SJSA1 (cell line): ENCODE results near the gene UHRF1. TPM values are rescaled to one million over a fixed set of nuclear protein-coding genes. Genes with fewer than 3 reads are reported as not detected.
A peak's percentile ranks its signal among the peaks of the same experiment; 100 is the strongest.

Source experiments
- DNase-seq, 2 experiments: peaks; one replicate each; pipeline ENCODE4 v3.0.0-alpha.2; 2015 to 2020; ENCODE audit warnings: low spot score in 2 of 2, low read depth in 1 of 2
- H3K27ac ChIP-seq: fragments of 250-450 bp; sonication (Bioruptor Pico); 2 replicates; pipeline ENCODE4 v1.5.1; 2020; ENCODE audit warnings: mild to moderate bottlenecking, moderate library complexity
- H3K27me3 ChIP-seq: fragments of 250-450 bp; sonication (Bioruptor Pico); replicated peaks from 2 replicates; pipeline ENCODE4 v1.5.1; 2020; ENCODE audit warnings: mild to moderate bottlenecking, moderate library complexity
- H3K36me3 ChIP-seq: fragments of 250-450 bp; sonication (Bioruptor Pico); 2 replicates; pipeline ENCODE4 v1.5.1; 2020; ENCODE audit warnings: mild to moderate bottlenecking
- H3K4me1 ChIP-seq: fragments of 250-450 bp; sonication (Bioruptor Pico); replicated peaks from 2 replicates; pipeline ENCODE4 v1.6.1; 2021; ENCODE audit warnings: mild to moderate bottlenecking
- H3K4me3 ChIP-seq: fragments of 250-450 bp; sonication (Bioruptor Pico); 2 replicates; pipeline ENCODE4 v1.5.1; 2020; ENCODE audit warnings: mild to moderate bottlenecking
- H3K9me3 ChIP-seq: fragments of 250-450 bp; sonication (Bioruptor Pico); replicated peaks from 2 replicates; pipeline ENCODE4 v1.5.1; 2020; ENCODE audit warnings: mild to moderate bottlenecking
- total RNA-seq: library from RNA; depleted of rRNA; stranded (reverse); fragments of >200 nt; shearing (Covaris generic); gene quantifications from 2 replicates; pipeline ENCODE4 v1.2.3, GENCODE V29; 2014; rRNA removed

UHRF1 gene
- 65.8 and 85.8 TPM in 2 replicates for total RNA-seq

GRCh38 chr19:4909156-4909896 is at the start of gene UHRF1:
Gene UHRF1, plus strand, starts transcription at chr19:4909501. Its CDS starts 1,385 bp downstream, at chr19:4910886.
- Histone ChIP-seq H3K4me3 (peak within 1 kb of the TSS; percentile 92), H3K4me1 (peaks cover 42% of the 10 kb centered on the region), H3K36me3 (peaks cover 48% of the 10 kb centered on the region), H3K27ac (peak within 1 kb of the TSS; percentile 89), H3K27me3 (no peaks in the 10 kb centered on the region), H3K9me3 (peaks cover 3% of the 10 kb centered on the region; the same call in 1 of the 2 replicates)
- peak; percentile 76 to 86 for DNase-seq

DNA sequence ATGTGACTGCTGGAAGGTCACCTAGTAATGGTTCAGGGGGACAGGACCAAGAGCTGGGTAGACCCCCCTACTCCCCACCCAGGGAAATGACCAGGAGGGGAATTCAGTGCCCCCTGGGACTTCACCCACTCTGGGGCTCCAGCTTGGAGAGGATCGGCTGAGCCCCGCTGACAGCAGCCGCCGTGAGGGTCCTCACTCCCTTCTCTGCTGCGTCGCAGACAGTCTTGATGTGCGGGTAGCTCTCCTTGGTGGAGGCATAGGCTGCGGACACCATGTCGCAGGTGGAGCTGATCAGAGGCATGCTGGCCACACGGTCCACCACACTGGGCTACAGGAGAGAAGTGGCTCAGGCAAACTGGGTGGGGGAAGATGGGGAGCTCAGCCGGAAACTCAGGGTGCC is 49.6 kb upstream of the UHRF1 start:
- Histone ChIP-seq H3K9me3 (no peaks in the 10 kb centered on the region), H3K27me3 (no peaks in the 10 kb centered on the region), H3K4me1 (no peaks in the 10 kb centered on the region), H3K27ac (no peak overlapping the region), H3K4me3 (no peak overlapping the region), H3K36me3 (peaks cover 88% of the 10 kb centered on the region)
- no peak for DNase-seq

DNA sequence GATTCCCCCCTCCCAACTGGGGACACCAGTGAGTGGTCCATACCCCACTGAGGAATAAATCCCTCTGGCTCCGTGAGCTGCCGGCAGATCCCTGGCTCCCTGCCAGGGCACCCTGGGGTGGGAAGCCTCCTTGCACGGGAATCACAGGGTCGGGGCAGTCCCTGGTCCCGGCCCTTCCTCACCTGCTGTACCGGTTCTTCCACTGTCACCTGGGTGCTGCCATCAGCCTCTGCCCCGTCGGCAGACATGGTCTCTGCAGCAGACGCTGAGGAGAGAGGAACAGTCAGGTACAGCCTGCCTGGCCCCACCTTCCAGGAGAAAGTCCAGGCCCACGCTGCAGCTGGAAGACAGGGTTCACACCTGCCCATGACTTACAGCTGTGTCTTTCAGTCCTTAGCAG is 48.2 kb upstream of the UHRF1 start:
- Histone ChIP-seq H3K27me3 (no peaks in the 10 kb centered on the region), H3K9me3 (no peaks in the 10 kb centered on the region), H3K27ac (no peak overlapping the region), H3K4me1 (peaks cover 2% of the 10 kb centered on the region), H3K36me3 (peaks cover 78% of the 10 kb centered on the region), H3K4me3 (no peak overlapping the region)
- DNase-seq: no peak

DNA sequence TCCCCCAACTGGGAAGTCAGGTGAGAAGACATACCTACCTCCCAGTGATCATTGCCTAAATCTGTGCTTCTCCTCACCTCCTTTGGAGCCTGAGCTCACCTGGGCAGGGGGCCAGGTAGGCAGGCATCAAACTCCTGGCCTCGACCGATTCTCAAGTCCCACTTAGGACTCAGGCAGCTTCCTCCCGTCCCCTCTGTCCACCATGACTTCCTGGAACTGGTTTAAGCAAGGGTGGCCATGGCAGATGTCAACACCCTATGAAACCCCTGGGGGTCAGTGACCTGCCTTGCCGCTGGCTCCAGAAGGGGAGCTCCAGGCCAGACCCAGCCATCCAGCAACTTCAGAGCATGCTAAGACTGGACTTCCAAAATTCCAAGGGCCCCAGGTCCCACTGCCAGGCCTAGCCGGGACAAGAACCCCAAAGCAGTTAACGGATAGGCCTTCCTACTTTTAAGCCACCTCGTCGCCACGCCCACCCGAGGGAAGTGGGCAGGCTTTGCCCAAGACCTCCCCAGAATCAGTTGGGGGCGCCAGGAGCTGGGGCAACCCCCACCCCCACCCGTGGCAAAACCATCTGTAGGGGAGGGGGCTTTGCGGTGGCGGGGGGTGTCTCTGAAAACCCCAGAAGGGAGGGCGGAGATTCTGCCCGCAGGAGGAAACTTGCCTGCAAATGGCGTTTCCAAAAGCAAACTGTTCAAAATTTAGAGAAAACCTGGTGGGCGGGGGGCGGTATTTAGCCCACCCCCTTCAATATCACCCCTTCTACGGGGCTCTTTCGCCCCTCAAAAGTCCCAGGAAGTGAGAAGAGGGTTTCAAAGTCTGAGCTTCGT is 42.5 kb upstream of the UHRF1 start:
- Histone ChIP-seq H3K27me3 (no peaks in the 10 kb centered on the region), H3K4me3 (peak overlapping the region; percentile 55), H3K36me3 (peaks cover 37% of the 10 kb centered on the region), H3K9me3 (no peaks in the 10 kb centered on the region), H3K27ac (peak overlapping the region; percentile 50), H3K4me1 (peaks cover 49% of the 10 kb centered on the region)
- DNase-seq: peak; percentile 42 to 61

DNA sequence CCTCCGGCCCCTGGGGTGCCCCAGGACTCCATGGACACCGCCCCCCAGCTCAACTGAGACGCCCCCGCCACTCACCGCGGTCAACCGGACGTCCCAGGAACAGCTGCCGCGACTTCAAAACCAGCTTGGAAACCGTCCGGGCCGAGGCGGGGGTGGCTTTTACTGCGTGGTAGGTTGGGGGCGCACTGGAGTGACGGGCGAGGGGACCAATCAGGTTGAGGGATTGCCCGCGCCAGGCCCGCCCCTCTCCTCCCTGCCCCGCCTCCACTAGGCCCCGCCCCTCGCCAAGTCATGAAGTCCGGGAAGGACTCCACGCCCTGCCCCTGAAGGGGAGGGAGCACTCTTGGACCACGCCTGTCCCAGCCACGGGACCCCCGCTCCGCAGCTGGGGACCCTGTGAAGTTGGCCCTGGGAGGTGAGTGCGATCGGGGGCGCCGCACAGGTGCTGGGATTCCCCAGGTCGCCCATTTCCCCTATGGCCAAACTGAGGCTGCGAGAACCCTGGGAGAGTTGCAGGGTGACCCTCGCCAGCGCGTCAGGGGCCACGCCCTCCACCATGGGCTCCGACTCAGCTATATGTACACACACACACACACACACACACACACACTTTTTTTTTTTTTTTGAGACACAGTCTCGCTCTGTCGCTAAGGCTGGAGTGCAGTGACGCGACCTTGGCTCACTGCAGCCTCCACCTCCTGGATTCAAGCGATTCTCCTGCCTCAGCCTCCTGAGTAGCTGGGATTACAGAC is 41.6 kb upstream of the UHRF1 start, which contains the start of gene PLIN3:
TSS of gene PLIN3 (minus strand) at position 134 of the 752 bp plus-strand sequence. CDS start 6,273 bp downstream, outside the sequence.
- peak within 1 kb of the TSS; percentile 61 for H3K27ac ChIP-seq
- DNase-seq: peak; percentile 95 to 98
- no peaks in the 10 kb centered on the region for H3K9me3 ChIP-seq
- peak within 1 kb of the TSS; percentile 55 for H3K4me3 ChIP-seq
- H3K36me3 ChIP-seq: peaks cover 28% of the 10 kb centered on the region
- no peaks in the 10 kb centered on the region for H3K27me3 ChIP-seq
- peaks cover 56% of the 10 kb centered on the region for H3K4me1 ChIP-seq

- Histone ChIP-seq H3K36me3 (peaks cover 22% of the 10 kb centered on the region), H3K9me3 (no peaks in the 10 kb centered on the region), H3K27me3 (no peaks in the 10 kb centered on the region), H3K4me3 (no peak overlapping the region), H3K27ac (peak overlapping the region; percentile 87), H3K4me1 (peaks cover 57% of the 10 kb centered on the region)
- DNase-seq: no peak
Observed at GRCh38 chr19:4868286-4868834, 40.9 kb upstream of the UHRF1 start.

DNA sequence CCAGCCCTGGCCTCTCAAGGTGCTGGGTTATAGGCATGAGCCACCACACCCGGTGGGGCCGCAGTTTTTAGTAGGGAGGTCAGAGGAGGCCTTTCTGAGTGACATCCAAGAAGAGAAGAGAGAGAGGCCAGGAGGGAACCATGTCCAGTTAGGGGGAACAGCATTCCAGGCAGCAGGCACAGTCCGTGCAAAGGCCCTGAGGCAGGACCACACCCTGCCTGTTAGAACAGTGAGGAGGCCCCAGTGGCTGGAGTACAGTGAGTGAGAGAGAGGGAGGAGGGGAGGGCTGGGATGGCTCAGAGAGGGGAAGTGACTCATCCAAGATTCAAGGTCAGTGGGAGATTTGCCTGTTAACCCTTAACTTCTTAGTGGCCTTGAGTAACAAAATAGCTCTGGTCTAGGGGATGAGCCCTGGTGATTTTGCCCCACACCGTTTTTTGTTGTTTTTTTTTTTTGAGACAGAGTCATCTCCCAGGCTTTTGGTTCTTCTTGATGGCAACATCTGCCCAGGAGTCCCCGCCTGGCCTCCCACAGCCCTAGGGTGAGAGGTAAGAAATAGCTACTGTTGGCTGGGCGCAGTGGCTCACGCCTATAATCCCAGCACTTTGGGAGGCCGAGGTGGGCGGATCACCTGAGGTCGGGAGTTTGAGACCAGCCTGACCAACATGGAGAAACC is 39.1 kb upstream of the UHRF1 start:
- no peak overlapping the region for H3K4me3 ChIP-seq
- H3K27ac ChIP-seq: peak overlapping the region; percentile 87
- no peaks in the 10 kb centered on the region for H3K27me3 ChIP-seq
- H3K36me3 ChIP-seq: peaks cover 11% of the 10 kb centered on the region
- no peaks in the 10 kb centered on the region for H3K9me3 ChIP-seq
- H3K4me1 ChIP-seq: peaks cover 57% of the 10 kb centered on the region
- peak; percentile 94 to 96 for DNase-seq

DNA sequence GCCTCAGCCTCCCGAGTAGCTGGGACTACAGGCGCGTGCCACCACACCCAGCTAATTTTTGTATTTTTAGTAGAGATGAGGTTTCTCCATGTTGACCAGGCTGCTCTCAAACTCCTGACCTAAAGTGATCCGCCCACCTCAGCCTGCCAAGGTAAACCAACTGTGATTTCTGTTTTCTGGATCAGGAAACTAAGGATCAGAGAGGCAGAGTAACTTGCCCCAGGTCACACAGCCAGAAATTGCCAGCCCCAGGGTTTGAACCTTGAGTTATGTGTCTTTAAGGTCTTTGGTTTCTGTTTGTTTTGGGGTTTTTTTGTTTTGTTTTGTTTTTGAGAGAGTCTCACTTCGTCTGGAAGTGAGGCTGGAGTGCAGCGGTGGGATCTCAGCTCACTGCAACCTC is 37.6 kb upstream of the UHRF1 start:
- no peak for DNase-seq
- Histone ChIP-seq H3K4me3 (no peak overlapping the region), H3K27ac (no peak overlapping the region), H3K4me1 (peaks cover 49% of the 10 kb centered on the region), H3K27me3 (no peaks in the 10 kb centered on the region), H3K9me3 (no peaks in the 10 kb centered on the region), H3K36me3 (peaks cover 4% of the 10 kb centered on the region; the same call in 1 of the 2 replicates)

GRCh38 chr19:4873930-4874329 is 35.4 kb upstream of the UHRF1 start:
- no peak overlapping the region for H3K4me3 ChIP-seq
- peaks cover 55% of the 10 kb centered on the region for H3K4me1 ChIP-seq
- no peak for DNase-seq
- H3K9me3 ChIP-seq: no peaks in the 10 kb centered on the region
- no peaks in the 10 kb centered on the region for H3K36me3 ChIP-seq
- H3K27ac ChIP-seq: no peak overlapping the region
- H3K27me3 ChIP-seq: no peaks in the 10 kb centered on the region

DNA sequence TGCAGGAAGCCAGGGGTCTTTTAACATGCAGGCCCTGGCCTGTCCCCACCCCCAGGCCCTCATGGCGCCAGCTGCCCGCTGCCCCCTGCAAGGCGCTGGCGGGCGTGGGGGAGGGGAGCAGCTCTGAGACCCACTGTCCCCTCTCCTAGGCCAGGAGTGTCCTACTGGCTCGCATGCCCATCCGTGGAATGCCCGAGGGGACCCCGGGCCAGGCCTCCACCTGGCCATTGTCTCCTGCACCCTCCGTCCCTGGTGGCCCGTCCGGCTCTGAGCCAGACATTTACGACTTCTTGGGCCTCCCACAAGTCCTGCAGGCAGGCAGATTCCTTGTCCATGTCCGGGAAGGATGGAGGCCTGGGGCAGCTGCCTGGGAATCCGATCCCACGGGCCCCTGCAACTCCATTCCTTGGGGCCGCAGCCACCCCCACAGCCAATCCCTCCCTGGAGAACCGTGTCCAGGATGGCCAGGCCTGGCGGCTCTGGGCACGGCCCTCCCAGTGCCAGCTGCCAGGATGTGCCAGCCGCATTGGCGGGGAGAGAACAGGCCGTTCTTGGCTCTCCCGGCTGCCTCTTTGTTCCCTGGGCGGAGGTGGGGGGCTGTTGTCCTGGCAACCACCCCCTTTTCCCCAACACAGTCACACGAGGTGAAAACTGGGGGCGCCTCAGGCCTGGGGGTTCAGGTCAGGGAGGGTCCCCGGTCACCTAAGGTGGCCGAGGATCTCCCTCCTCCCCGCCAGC is 31.4 kb upstream of the UHRF1 start:
- Histone ChIP-seq H3K9me3 (no peaks in the 10 kb centered on the region), H3K4me1 (peaks cover 26% of the 10 kb centered on the region), H3K27ac (peak overlapping the region; percentile 91), H3K36me3 (no peaks in the 10 kb centered on the region), H3K27me3 (no peaks in the 10 kb centered on the region), H3K4me3 (no peak overlapping the region)
- peak; percentile 56 to 69 for DNase-seq

DNA sequence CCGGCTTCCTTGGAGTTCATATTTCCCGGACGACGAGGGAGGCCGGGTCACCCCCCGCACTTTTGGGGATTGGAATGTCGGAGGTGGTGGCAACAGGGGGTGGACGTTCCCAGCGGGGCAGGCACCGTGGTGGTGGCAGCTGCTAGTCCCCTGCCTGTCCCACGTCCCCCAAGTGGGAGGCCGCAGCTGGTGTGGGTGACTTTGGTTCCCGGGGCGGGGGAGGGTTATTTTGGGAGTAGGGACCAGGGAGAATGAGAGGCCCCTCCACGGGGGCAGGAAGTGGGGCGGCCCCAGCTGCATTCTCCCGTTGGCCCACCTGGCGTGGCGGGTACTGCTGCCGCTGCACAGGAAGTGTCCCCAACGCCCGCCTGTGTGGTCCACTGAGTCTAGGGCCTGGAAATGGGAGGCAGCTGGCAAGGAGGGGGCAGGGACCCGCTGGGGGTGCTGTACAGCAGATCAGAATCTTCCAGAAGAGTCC is 30.8 kb upstream of the UHRF1 start:
- Histone ChIP-seq H3K9me3 (no peaks in the 10 kb centered on the region), H3K36me3 (no peaks in the 10 kb centered on the region), H3K4me1 (peaks cover 26% of the 10 kb centered on the region), H3K4me3 (no peak overlapping the region), H3K27ac (peak overlapping the region; percentile 91), H3K27me3 (no peaks in the 10 kb centered on the region)
- DNase-seq: peak; percentile 72 to 81

DNA sequence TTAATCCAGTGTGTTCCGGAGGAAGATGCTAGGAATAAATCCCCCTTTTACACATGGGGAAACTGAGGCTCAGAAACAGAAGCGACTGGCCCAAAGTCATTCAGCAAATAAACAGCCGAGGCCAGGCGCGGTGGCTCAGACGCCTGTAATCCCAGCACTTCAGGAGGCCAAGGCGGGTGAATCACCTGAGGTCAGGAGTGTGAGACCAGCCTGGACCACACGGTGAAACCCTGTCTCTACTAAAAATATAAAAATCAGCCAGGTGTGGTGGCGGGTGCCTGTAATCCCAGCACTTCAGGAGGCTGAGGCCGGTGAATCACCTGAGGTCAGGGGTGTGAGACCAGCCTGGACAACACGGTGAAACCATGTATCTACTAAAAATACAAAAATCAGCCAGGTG is 30.3 kb upstream of the UHRF1 start:
- no peak for DNase-seq
- Histone ChIP-seq H3K4me1 (peaks cover 26% of the 10 kb centered on the region), H3K9me3 (no peaks in the 10 kb centered on the region), H3K27ac (peak overlapping the region; percentile 91), H3K36me3 (no peaks in the 10 kb centered on the region), H3K27me3 (no peaks in the 10 kb centered on the region), H3K4me3 (no peak overlapping the region)
